Uterus (tissue), 4 donors: ENCODE results near the gene ISYNA1. TPM values are rescaled to one million over a fixed set of nuclear protein-coding genes. Genes with fewer than 3 reads are reported as not detected.
"Not testable (repeated sequence)": the region's sequence is repeated elsewhere in the genome, so short reads cannot be mapped to it uniquely, and the experiment has no call there.

Source experiments
- DNase-seq, 2 donors: peaks; one replicate each; pipeline ENCODE4 v3.0.0-alpha.2; 2019 to 2020
- H3K27ac ChIP-seq, 2 donors: fragments of 200-600 bp; sonication (generic); 1 replicate in 1 of 2; 2 replicates in 1 of 2; pipeline ENCODE4 v1.5.1; 2016 to 2018
- H3K27me3 ChIP-seq, 2 donors: fragments of 200-600 bp; sonication (generic); one replicate each; pipeline ENCODE4 v1.5.1; 2018 to 2019; ENCODE audit warnings: control low read depth in 1 of 2
- H3K36me3 ChIP-seq, 2 donors: fragments of 200-600 bp; sonication (generic); one replicate each; pipeline ENCODE4 v1.5.1; 2019; ENCODE audit warnings: control low read depth in 1 of 2
- H3K4me1 ChIP-seq, 2 donors: fragments of 200-600 bp; sonication (generic); one replicate each; pipeline ENCODE4 v1.5.1; 2018 to 2019; ENCODE audit warnings: control low read depth in 1 of 2
- H3K4me3 ChIP-seq, 2 donors: fragments of 200-600 bp; sonication (generic); 1 replicate in 1 of 2; 2 replicates in 1 of 2; pipeline ENCODE4 v1.5.1; 2018 to 2019; ENCODE audit warnings: mild to moderate bottlenecking in 1 of 2
- H3K9me3 ChIP-seq, 2 donors: fragments of 200-600 bp; sonication (generic); one replicate each; pipeline ENCODE4 v1.5.1; 2019; ENCODE audit warnings: control low read depth in 1 of 2
- POLR2A ChIP-seq, 2 donors: fragments of 450-650 bp; IDR thresholded peaks; one replicate each; pipeline ENCODE4 v1.6.1; 2016; ENCODE audit warnings: antibody characterized with exemption in 2 of 2, mild to moderate bottlenecking in 1 of 2, moderate library complexity in 1 of 2
- intact Hi-C: fragments of 100-400 bp; cut with DNase I; formaldehyde crosslinking; loops from one replicate; pipeline ENCODE4 v1.15.1; 2023; ENCODE audit warnings: low total_unique reads
- total RNA-seq, 4 donors: library from RNA; depleted of rRNA in 3 of 4; stranded (reverse); fragments of >200 nt in 3 of 4; gene quantifications; one replicate each; pipeline versions ENCODE4 v1.1.0 to v1.2.4, GENCODE V29; 2014 to 2023
- TF ChIP-seq, protein P1 (sequence below), 4 experiments: fragments of 200-600 bp in 2 of 4; fragments of 450-650 bp in 2 of 4; sonication (generic) in 2 of 4; IDR thresholded peaks; one replicate each; pipeline ENCODE4 v1.5.1; 2016 to 2019; ENCODE audit warnings: antibody characterized with exemption in 4 of 4, mild to moderate bottlenecking in 2 of 4, moderate library complexity in 1 of 4
- donor health status: DM: yes; HTN: yes; CAD: no.

ISYNA1 gene
- total RNA-seq, 4 donors from 2014 or later = 56.8 to 152 (median 106) TPM

DNA sequence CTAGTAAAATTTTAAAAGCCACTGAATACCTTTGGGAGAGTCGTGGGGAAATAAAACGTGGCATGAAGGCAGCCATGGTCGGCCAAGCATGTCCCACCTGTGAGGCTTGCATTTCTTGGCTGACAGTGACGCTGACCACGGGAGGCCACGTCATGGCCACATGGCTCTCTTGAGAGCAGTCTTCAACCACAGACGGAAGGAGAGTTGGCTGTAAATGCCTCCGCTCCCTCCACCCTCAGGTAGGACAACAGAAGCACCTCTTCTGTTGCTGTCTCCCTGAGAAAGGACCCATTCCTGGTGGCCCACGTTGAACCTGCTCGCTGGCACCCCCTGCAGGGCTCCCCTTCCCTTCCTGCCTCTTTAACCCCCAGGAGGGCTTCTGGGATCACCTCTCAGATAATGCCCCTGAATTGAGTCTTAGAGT, 29.9 kb downstream of the ISYNA1 start:
- no peaks in the 10 kb centered on the region for H3K27me3 ChIP-seq
- no peak for DNase-seq
- no peaks in the 10 kb centered on the region for H3K36me3 ChIP-seq
- H3K4me1 ChIP-seq = no peaks in the 10 kb centered on the region
- intact Hi-C loops = no loop called here
- TF ChIP-seq POLR2A (IDR thresholded peaks at IDR 0.05) = no peak
- TF ChIP-seq, protein P1, sequence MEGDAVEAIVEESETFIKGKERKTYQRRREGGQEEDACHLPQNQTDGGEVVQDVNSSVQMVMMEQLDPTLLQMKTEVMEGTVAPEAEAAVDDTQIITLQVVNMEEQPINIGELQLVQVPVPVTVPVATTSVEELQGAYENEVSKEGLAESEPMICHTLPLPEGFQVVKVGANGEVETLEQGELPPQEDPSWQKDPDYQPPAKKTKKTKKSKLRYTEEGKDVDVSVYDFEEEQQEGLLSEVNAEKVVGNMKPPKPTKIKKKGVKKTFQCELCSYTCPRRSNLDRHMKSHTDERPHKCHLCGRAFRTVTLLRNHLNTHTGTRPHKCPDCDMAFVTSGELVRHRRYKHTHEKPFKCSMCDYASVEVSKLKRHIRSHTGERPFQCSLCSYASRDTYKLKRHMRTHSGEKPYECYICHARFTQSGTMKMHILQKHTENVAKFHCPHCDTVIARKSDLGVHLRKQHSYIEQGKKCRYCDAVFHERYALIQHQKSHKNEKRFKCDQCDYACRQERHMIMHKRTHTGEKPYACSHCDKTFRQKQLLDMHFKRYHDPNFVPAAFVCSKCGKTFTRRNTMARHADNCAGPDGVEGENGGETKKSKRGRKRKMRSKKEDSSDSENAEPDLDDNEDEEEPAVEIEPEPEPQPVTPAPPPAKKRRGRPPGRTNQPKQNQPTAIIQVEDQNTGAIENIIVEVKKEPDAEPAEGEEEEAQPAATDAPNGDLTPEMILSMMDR (IDR thresholded peaks at IDR 0.05) = peak in 1 of 4 experiments; percentile 11
- H3K4me3 ChIP-seq = no peak overlapping the region
- no peak overlapping the region for H3K27ac ChIP-seq
- no peaks in the 10 kb centered on the region for H3K9me3 ChIP-seq

DNA sequence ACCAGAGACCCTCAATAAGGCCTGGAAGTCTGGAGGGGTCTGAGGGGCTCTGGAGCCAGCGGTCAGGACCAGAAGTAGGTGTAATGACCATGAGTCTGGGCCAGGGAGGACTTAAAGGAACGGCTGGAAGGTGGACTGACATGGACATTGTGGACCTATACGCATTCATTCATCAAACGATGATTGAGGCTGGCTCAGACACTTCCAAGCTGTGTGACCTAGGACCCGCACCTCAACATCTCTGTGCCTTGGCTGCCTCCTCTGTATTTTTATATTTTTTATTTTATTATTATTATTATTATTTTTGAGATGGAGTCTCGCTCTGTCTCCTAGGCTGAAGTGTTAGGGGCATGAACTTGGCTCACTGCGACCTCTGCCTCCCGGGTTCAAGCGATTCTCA, 31.2 kb downstream of the ISYNA1 start:
- no peaks in the 10 kb centered on the region for H3K9me3 ChIP-seq
- no peak overlapping the region for H3K27ac ChIP-seq
- H3K36me3 ChIP-seq = no peaks in the 10 kb centered on the region
- TF ChIP-seq, protein P1 (IDR thresholded peaks at IDR 0.05) = no peak
- TF ChIP-seq POLR2A (IDR thresholded peaks at IDR 0.05) = no peak
- DNase-seq = no peak
- H3K4me1 ChIP-seq = no peaks in the 10 kb centered on the region
- H3K4me3 ChIP-seq = no peak overlapping the region
- intact Hi-C loops = no loop called here
- H3K27me3 ChIP-seq = no peaks in the 10 kb centered on the region

DNA sequence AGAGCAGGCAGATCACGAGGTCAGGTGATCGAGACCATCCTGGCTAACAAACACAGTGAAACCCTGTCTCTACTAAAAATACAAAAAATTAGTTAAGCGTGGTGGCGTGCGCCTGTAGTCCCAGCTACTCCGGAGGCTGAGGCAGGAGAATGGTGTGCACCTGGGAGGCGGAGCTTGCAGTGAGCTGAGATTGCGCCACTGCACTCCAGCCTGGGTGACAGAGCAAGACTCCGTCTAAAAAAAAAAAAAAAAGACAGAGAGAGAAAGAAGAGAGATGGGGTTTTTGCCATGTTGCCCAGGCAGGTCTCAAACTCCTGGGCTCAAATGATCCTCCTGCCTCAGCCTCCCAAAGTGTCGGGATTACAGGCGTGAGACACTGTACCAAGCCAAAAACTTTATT, 32.2 kb downstream of the ISYNA1 start:
- H3K27ac ChIP-seq, H3K4me1 ChIP-seq, H3K4me3 ChIP-seq, intact Hi-C loops, H3K9me3 ChIP-seq, DNase-seq, H3K27me3 ChIP-seq, H3K36me3 ChIP-seq: not testable (repeated sequence)

DNA sequence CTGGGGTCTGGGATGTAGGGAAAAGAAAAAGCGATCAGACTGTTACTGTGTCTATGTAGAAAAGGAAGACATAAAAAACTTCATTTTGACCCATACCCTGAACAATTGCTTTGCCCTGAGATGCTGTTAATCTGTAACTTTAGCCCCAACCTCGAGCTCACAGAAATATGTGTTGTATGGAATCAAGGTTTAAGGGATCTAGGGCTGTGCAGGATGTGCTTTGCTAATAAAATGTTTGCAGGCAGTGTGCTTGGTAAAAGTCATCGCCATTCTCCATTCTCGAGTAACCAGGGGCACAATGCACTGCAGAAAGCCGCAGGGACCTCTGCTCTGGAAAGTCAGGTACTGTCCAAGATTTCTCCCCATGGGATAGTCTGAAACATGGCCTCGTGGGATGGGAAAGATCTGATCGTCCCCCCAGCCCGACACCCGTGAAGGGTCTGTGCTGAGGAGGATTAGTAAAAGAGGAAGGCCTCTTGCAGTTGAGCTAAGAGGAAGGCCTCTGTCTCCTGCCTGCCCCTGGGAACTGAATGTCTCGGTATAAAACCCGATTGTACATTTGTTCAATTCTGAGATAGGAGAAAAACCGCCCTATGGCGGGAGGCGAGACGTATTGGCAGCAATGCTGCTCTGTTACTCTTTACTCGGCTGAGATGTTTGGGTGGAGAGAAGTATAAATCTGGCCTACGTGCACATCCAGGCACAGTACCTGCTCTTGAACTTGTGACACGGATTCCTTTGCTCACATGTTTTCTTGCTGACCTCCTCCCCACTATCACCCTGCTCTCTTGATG, 35.3 kb downstream of the ISYNA1 start:
- H3K36me3 ChIP-seq, H3K4me3 ChIP-seq, H3K9me3 ChIP-seq, H3K27me3 ChIP-seq, H3K27ac ChIP-seq, DNase-seq, intact Hi-C loops, H3K4me1 ChIP-seq: not testable (repeated sequence)

DNA sequence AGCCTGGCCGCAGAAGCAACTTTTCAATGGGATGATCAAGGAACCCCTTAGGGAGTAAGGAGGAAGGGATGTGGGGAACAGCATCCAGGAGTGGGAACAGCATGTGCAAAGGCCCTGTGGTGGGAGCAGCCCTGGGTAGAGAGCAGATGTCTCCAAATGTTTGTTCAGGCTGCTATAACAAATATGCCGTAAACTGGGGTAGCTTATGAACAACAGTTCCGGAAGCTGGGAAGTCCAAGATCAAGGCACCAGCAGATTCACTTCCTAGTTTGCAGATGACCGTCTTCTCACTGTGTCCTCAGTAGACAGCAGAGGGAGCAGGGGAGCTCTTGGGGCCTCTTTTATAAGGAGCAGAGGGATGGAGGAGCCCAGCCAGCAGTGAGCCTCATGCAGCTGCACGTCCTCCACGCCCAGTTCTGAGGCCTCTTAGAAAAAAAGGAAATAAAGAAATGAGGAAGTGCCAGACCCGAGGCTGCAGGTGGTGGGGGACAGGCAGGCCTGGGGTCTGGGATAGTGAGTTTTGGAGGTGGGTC, 36.3 kb downstream of the ISYNA1 start:
- H3K36me3 ChIP-seq = no peaks in the 10 kb centered on the region
- no peak for DNase-seq
- TF ChIP-seq POLR2A (IDR thresholded peaks at IDR 0.05) = no peak
- TF ChIP-seq, protein P1 (IDR thresholded peaks at IDR 0.05) = peak in 2 of 4 experiments; percentile 18 to 24
- H3K4me1 ChIP-seq = no peaks in the 10 kb centered on the region
- peaks cover 6% of the 10 kb centered on the region in 2 donors for H3K27me3 ChIP-seq
- no peak overlapping the region for H3K4me3 ChIP-seq
- intact Hi-C loops = no loop called here
- H3K9me3 ChIP-seq = no peaks in the 10 kb centered on the region
- no peak overlapping the region for H3K27ac ChIP-seq

DNA sequence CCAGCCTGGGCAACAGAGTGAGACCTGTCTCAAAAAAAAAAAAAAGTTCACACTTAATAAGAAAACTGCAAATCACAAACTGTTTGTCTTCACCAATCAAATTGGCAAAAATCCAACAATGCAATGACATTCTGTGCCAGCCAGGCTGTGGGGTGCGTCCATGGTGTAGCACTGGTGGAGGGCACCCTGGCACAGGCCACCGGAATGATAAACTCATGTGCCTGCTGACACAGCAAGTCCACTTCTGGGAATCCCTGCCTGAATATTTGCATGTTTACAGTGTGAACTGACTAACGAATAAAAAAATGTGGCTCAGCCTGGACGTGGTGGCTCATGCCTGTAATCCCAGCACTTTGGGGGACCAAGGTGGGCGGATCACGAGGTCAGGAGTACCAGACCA, 38.9 kb downstream of the ISYNA1 start:
- Histone ChIP-seq H3K4me1 (no peaks in the 10 kb centered on the region), H3K9me3 (no peaks in the 10 kb centered on the region), H3K4me3 (no peak overlapping the region), H3K27me3 (peaks cover 6% of the 10 kb centered on the region in 2 donors), H3K36me3 (no peaks in the 10 kb centered on the region), H3K27ac (no peak overlapping the region)
- intact Hi-C loops = no loop called here
- TF ChIP-seq, protein P1 (IDR thresholded peaks at IDR 0.05) = no peak
- no peak for TF ChIP-seq POLR2A (IDR thresholded peaks at IDR 0.05)
- DNase-seq = no peak
